Subcutaneous adipose tissue (tissue), 4 donors: ENCODE data around the gene HS6ST3. TPM values are rescaled to one million over a fixed set of nuclear protein-coding genes. Genes with fewer than 3 reads are reported as not detected.

Source experiments
- total RNA-seq, 4 donors: library from RNA; depleted of rRNA; stranded (reverse); fragments of >200 nt; gene quantifications; one replicate each; pipeline ENCODE4 v1.1.0, GENCODE V29; 2016
- TF ChIP-seq, protein P1 (sequence below): fragments of 450-650 bp; IDR thresholded peaks from one replicate; pipeline ENCODE4 v1.5.1; 2016; ENCODE audit warnings: low read depth, mild to moderate bottlenecking, control low read depth, antibody characterized with exemption, moderate library complexity

Gene HS6ST3
- total RNA-seq, 4 donors from 2014 or later, result 0.33 to 1.3 (median 0.99) TPM

DNA sequence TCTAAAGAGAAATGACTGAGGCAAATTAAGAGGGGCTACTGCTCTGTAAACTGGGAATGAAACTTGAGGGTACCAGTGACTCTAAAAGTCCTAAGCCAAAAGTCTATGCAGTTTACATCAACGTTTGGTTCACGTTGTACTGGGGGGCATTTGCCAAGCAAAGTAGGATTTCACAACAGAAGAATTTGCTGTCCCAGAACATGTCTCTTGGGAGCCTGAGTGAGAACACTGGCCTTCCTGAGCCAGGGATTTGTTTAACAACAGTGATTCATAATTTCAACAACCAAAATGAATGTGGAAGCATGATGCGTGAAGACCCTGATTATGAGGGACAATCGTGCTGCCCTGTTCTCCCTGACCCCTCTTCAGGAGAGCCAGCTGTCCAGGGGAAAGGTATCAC, 726.4 kb downstream of the HS6ST3 start:
- TF ChIP-seq, protein P1, sequence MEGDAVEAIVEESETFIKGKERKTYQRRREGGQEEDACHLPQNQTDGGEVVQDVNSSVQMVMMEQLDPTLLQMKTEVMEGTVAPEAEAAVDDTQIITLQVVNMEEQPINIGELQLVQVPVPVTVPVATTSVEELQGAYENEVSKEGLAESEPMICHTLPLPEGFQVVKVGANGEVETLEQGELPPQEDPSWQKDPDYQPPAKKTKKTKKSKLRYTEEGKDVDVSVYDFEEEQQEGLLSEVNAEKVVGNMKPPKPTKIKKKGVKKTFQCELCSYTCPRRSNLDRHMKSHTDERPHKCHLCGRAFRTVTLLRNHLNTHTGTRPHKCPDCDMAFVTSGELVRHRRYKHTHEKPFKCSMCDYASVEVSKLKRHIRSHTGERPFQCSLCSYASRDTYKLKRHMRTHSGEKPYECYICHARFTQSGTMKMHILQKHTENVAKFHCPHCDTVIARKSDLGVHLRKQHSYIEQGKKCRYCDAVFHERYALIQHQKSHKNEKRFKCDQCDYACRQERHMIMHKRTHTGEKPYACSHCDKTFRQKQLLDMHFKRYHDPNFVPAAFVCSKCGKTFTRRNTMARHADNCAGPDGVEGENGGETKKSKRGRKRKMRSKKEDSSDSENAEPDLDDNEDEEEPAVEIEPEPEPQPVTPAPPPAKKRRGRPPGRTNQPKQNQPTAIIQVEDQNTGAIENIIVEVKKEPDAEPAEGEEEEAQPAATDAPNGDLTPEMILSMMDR, result no peak

GRCh38 chr13:96816874-96817273, 727.0 kb downstream of the HS6ST3 start:
- TF ChIP-seq, protein P1, result no peak

DNA sequence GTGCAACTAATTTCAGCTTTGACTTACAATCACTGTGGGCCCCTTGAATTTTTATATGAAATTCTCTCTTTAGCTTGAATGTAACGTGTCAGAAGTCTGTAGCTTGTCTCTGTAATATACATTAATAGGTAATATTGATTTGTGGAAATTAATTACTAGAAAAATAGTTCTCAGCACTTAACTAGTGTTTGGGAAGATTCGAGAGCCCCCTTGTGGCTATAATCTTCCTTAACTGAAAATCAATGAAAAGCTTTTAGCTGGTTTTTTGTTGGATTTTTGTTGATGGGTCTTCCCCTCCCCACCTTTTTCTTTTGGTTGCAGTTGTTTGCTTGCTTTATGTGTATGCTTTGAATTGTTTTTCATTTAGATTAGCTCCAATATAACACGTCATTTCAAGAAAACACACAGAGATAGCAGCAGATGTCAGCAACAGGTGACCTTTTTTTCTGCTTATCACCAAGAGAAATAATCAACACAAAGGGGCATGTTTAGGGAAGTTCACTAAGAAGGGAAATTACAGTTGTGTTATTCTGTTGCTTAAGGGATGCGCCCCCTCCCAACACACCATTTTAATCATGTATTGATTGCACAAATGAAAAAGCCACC, 727.5 kb downstream of the HS6ST3 start:
- TF ChIP-seq, protein P1, result no peak

- TF ChIP-seq, protein P1, result no peak
These were observed 729.5 kb downstream of the HS6ST3 start for GRCh38 chr13:96819375-96819774.

- TF ChIP-seq, protein P1, result no peak
These were observed 731.5 kb downstream of the HS6ST3 start for GRCh38 chr13:96821381-96821780.

GRCh38 chr13:96821971-96822370, 732.1 kb downstream of the HS6ST3 start:
- TF ChIP-seq, protein P1, result no peak

DNA sequence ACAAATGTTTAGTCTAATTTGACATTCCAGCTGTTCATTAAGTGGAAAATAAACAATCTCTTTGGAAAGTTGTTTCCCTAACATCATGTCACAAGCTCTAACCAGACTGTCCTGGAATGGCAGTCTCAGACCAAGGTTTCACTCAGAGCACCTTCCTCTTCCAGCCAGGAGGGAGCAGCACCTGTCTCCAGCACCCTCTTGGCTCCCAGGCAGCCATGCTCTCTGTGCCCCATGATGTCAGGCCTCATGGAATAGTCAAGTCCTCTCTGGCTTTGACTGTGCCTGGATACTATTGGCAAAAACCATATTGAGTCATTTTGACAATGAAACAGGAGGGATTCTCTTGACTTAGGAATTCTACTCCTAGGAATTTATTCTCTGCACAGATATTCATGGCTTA, 733.0 kb downstream of the HS6ST3 start:
- TF ChIP-seq, protein P1, result no peak
